ENCODE data around the gene ASCL3.
A peak's percentile ranks its signal among the peaks of the same experiment; 100 is the strongest.
"Not testable (repeated sequence)": the region's sequence is repeated elsewhere in the genome, so short reads cannot be mapped to it uniquely, and the experiment has no call there.

Gene ASCL3

GRCh38 chr11:8942518-8943066, at the start of gene ASCL3:
Gene ASCL3 (minus strand): TSS chr11:8943016. CDS start chr11:8938161, 4,855 bp downstream.
- no peak for DNase-seq (ENCODE audit: low read depth, low spot score)

GRCh38 chr11:8989453-8989852, 46.6 kb upstream of the ASCL3 start:
- DNase-seq (ENCODE audit: low read depth, low spot score) = no peak

GRCh38 chr11:8988329-8989234, 45.8 kb upstream of the ASCL3 start:
- DNase-seq (ENCODE audit: low read depth, low spot score) = no peak

GRCh38 chr11:8987446-8987845, 44.6 kb upstream of the ASCL3 start:
- DNase-seq (ENCODE audit: low read depth, low spot score) = no peak

GRCh38 chr11:8986772-8987171, 44.0 kb upstream of the ASCL3 start:
- DNase-seq (ENCODE audit: low read depth, low spot score) = not testable (repeated sequence)

- DNase-seq (ENCODE audit: low read depth, low spot score) = no peak
Observed at GRCh38 chr11:8985462-8985861, 42.6 kb upstream of the ASCL3 start.

- no peak for DNase-seq (ENCODE audit: low read depth, low spot score)
Observed at GRCh38 chr11:8983552-8983951, 40.7 kb upstream of the ASCL3 start.

- DNase-seq (ENCODE audit: low read depth, low spot score) = no peak
Observed at GRCh38 chr11:8980485-8980884, 37.7 kb upstream of the ASCL3 start.

- not testable (repeated sequence) for DNase-seq (ENCODE audit: low read depth, low spot score)
Observed at GRCh38 chr11:8979365-8979764, 36.5 kb upstream of the ASCL3 start.

- DNase-seq (ENCODE audit: low read depth, low spot score) = no peak
Observed at GRCh38 chr11:8973121-8973520, 30.3 kb upstream of the ASCL3 start.

GRCh38 chr11:8971924-8972316, 29.1 kb upstream of the ASCL3 start:
- DNase-seq (ENCODE audit: low read depth, low spot score) = no peak

- DNase-seq (ENCODE audit: low read depth, low spot score) = no peak
Observed at GRCh38 chr11:8971196-8971923, 28.5 kb upstream of the ASCL3 start.

GRCh38 chr11:8967184-8967583, 24.4 kb upstream of the ASCL3 start:
- DNase-seq (ENCODE audit: low read depth, low spot score) = no peak

GRCh38 chr11:8964324-8965320, 21.8 kb upstream of the ASCL3 start, which contains the start of gene TMEM9B:
Gene TMEM9B (minus strand): TSS chr11:8964442. CDS start chr11:8964313, 129 bp downstream.
- DNase-seq (ENCODE audit: low read depth, low spot score) = peak; percentile 56

- peak; percentile 49 for DNase-seq (ENCODE audit: low read depth, low spot score)
Observed at GRCh38 chr11:8963569-8964323, 20.9 kb upstream of the ASCL3 start.

GRCh38 chr11:8962841-8963240, 20.0 kb upstream of the ASCL3 start:
- no peak for DNase-seq (ENCODE audit: low read depth, low spot score)

GRCh38 chr11:8961401-8961800, 18.6 kb upstream of the ASCL3 start:
- DNase-seq (ENCODE audit: low read depth, low spot score) = no peak

- no peak for DNase-seq (ENCODE audit: low read depth, low spot score)
Observed at GRCh38 chr11:8959546-8960166, 16.8 kb upstream of the ASCL3 start.

GRCh38 chr11:8956860-8957259, 14.0 kb upstream of the ASCL3 start:
- DNase-seq (ENCODE audit: low read depth, low spot score) = no peak

- no peak for DNase-seq (ENCODE audit: low read depth, low spot score)
Observed at GRCh38 chr11:8948886-8949285, 6.1 kb upstream of the ASCL3 start.
